GM19468 (cell line): ENCODE measurements around the gene ZYX.

Experiments used
- ATAC-seq: cut with Tn5 transposase; IDR thresholded peaks from one replicate; pipeline ENCODE4 v1.9.1; 2021; ENCODE audit warnings: mild to moderate bottlenecking, moderate library complexity, moderate number of reproducible peaks; ENCODE audit not compliant: unreplicated experiment; ENCODE audit errors: extremely low read depth

Gene ZYX

DNA sequence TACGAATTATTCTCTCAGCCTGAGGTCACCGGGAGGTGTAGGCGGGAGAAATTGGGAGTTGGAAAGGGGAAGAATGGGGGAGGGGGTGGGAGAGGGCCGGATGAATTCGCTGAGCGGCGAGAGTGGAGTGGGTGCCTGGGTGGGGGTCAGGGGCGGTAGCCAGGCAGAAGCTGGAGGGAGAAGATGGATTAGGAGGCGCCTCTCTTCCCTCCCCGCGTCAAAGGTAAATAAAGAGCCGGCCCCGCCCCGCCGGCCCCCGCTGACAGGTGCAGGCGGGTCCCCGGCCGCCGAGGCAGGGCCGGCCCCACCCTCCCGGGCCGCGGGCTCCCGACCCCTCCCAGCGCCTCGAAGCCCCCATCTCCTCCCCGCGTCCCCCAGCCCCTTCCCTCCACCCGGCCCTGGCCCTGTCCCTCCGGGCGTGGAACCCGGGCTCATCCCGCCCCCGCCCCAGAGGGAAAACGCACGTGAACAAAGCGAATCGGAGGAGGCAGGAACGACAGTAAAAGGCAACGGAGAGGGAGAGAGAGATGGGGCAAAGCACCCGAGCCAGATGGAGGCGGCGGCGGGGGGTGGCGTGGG, 19.5 kb upstream of the ZYX start:
- no peak for ATAC-seq

DNA sequence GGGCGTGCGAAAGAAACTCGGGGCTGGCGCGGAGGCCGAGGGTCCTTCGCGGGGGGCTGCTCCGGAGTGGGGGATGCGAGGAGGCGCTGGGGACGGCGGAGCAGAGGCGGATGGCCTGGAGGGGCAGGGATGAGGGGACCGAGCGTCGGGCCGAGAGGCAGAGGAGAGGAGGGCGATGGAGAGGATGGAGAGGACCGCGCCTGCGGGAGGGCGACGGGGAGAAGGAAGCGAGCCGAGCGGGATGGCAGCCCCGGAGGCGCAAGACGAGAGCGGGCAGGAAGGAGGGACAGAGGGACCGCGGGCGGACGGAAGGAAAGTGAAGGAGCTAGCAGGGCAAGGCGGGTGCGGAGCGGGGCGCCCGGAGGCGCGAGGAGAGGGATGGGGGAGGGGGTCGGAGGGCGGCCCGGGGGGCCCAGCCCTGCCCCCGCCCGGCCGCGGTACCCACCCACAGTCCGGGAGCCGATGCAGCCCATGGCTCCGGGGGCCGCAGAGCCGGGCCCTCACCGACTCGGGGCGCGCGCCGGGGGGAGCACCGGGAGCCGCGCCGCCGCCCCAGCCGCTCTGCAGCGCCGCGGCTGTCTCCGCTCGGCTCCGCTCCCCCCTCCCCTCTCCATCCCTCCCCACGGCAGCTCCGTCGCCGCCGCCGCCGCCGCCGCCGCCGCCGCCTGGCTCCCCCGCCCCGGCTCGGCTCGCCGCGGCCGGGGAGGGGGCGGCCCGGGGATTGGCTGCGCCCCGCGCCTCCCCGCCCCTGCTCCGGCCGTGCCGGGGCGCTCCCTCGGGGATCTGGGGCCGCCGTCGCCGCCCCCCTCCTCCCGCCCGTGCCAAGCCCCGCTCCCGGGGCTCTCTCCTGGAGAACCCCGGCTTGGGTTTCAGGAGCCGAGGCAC, 18.8 kb upstream of the ZYX start, which contains the start of gene FAM131B:
FAM131B (minus strand) TSS at position 583 of the 885 bp plus-strand sequence; CDS start at position 473, 110 bp downstream.
- no peak for ATAC-seq

DNA sequence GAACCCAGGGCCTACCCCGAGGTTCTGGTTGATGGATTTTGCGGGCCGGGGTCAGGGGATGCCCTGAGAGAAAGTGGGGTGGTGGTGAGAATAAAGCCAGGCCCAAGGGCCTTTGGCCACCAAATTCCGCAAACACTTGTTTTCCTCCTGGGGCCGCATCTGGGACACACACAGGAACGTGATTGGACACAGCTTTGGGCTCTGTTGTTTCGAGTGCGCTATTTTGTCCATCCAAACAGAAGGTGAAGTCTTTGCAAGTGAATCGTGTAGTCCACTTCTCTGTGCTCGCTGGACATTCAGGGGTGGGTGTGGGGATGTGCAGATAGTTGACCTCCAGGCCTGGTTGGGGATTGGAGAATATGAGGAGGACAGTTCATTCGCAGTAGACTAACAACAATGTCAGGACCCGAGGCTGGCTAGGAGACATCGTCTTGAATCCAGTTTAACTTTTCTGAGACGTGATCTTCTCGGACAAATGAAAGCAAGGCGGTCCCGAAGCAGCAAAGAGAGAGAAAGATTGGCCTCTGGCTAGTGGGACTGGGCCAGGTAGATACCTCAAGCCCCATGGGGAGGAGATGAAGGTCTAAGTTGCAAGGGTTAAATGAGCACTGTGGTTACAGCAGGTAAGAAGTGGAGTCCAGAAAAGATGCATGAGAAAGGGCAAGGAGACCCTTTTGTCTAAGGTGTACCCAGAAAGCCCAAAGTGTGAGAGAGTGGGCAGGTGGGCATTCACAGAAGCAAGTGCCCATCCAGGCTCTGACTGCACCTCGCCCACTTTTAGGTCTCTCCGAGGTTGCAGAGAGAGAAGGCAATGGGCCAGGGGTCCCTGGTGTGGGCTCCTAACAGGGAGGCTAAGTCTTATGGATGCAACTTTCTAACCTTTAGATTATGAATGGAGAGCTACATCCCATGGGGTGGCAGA, 17.9 kb upstream of the ZYX start:
- no peak for ATAC-seq

DNA sequence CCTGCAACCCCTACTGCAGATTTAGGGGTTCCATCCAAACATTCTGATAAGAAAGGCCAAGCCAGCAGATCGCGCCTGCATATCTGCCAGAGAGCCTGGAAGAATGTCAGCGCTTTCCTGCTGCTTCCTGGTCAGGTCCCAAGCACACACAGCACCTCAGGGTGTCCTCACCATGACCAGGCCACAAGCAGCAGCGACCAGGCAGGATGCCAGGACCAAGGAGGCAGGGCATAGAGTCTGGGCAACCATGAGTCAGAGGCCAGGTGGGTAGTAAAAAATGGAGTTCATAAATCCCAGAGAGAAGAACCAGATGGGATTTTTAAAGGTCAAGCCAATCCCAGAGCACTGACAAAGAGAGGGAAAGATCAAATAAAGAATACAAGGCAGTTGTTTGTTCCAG, 13.2 kb upstream of the ZYX start:
- no peak for ATAC-seq

DNA sequence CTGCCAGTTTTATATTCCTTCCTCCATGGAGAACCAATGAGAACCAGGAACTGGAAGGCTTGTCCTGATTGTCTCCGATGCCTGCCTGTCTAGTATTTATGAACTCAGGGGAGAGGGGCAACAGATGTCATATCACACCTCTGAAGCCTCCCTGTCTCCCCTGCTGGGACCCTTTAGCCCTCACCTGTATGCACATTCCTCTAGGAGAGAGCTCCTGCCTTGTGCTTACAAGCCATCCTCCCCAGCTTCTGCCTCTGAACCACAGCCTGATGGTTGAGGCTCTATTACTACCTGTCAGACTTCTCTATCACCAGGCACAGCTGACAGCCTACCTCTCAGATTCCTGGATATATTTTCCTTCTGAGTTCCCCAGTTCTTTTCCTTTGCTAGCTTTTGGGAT, 12.8 kb upstream of the ZYX start:
- no peak for ATAC-seq

DNA sequence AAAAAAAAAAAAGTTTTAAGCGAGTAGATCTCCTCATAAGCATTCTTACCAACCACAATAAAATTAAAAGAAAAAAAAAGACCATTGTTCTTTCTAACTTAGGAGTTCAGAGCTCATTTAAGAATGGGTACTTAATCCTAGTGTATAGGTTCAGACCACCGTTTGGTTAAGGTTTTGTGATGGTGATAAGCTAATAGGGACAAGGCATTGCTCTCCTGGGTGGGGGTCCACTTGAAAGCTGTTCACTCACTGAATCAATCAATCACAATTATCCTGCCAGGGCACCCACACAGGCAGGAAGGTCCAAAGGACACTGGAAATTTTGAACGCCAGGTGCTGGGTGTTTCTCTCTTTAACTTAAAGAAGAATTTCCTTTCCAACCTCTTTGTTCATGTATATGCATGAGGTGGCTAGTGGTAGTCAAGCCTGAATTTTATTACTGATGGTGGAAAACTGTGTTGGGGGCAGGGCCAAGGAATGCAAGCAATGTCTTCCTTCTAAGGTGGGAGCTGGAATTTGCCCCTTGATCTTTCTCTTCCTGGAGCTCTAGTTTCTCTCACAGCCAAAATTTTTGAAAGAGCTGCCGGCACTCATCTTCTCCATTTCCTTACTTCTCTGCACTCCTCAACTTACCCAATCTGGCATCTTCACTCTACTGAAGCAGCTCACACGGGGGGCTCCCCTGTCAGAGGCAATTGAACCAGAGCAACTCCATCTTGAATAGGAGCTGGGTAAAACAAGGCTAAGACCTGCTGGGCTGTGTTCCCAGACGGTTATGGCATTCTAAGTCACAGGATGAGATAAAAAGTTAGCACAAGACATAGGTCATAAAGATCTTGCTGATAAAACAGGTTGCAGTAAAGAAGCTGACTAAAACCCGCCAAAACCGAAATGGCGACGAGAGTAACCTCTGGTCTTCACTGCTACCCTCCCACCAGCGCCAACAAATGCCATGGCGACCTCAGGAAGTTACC, 11.2 kb upstream of the ZYX start:
- ATAC-seq, result no peak

DNA sequence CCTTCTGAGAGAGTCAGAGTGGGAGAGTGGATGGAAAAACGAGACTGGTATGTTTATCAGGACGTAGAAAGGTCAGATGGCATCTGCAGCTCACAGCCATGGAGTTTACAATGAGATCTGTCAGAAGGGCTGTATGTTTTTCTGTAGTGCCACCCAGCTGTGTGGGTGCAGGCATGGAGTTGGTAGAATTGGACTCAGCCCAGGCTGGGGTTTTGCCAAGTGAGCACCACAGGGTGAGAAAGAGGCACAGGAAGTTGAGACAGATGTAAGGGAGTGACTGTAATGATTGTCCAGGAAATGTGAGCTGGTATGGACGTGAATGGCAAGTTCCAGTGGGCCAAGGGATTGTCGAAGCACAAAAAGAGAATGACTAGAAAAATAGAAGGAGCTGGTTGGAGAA, 9.1 kb upstream of the ZYX start:
- no peak for ATAC-seq

DNA sequence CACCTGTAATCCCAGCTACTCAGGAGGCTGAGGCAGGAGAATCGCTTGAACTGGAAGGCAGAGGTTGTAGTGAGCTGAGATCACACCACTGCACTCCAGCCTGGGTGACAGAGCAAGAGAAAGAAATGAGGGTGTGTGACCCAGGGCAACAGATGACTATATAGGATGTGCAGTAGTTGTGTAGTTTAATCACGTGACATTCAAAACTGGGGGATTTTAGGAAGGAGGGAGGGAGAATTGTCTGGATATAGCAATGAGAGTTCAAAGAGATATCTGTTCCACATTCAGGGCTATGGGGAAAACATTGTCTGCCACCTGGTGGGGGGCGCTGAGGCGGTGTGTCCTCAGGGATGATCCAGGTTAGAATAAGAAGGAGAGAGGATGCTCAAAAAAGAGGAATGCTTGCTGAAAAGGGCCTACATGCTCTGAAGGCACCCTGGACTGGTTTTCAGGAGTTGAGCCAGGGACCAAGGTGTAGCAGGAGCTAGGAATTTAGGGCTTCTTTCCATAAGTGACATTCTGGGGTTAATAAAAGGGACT, 7.8 kb upstream of the ZYX start:
- no peak for ATAC-seq

DNA sequence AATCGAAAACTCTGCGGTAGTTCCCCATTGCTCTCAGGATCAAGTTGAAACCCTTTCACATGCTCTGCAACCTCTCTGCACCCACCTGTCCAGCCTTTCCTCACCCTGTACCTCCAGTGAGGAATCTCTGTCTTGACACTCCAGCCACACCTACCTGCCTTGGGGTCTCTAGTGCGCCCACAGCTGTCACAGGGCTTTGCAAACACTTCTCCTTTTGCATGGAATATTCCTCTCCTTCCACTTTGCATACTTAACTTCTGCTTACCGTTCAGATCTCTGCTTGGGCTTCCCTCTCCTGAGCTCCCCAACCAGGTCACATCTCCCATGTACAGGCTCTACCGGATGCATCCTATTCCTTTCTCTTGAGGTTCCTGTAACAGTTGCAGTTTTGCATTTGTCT, 6.6 kb upstream of the ZYX start:
- ATAC-seq, result no peak

DNA sequence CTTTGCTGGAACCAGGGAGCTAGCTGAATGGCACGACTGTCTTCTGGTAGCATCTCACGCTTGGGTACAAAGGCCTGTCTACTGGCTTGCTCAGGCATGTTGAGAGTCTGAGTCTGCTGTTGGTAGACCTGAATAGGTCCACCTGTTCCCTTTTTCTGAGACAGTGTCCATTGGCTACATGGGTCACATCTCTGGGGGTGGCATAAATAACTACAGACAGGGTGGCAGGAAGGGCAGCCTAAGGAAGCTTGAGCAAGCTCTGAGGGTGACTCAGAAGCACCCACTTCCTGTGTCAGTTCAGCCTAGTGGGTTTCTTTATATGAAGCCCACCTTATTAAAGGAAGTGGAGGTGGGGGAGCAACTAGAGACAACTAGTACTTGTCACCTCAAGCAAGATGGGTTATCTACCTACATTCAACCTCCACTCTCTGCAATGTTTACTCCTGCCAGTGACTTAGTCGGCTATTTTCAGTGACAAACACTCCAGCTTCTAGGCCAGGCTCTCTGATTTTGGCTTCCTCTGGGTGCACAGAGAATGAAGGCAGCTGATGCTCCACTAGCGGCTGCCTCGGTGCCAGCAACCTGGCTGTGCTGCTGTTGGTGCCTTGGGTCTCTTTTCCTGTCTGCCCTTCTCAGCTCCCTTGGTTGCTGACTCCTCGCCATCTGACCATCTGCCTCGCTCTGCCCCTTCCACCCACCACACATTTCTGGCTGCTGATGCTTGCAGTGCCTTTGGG, 5.7 kb upstream of the ZYX start:
- ATAC-seq, result no peak

DNA sequence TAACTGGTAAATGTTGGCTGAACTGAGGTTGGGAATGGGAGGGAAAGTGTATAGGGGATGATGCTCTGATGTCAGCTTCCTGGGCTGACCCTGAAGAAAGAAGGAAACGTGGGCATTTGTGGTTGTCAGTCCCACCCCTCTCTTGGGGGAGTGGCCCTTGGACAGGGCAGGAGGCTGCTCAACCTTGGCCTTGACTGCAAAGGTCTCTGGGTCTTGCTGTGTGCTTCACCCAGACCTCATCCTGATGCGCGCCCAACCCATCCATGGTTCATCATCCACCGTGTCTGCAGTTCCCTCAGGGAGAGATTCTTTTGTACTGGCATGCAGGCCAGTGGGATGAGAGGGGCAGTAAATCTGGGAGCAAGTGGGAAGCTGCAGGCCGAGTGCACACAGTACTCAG, 4.7 kb upstream of the ZYX start:
- ATAC-seq, result no peak

DNA sequence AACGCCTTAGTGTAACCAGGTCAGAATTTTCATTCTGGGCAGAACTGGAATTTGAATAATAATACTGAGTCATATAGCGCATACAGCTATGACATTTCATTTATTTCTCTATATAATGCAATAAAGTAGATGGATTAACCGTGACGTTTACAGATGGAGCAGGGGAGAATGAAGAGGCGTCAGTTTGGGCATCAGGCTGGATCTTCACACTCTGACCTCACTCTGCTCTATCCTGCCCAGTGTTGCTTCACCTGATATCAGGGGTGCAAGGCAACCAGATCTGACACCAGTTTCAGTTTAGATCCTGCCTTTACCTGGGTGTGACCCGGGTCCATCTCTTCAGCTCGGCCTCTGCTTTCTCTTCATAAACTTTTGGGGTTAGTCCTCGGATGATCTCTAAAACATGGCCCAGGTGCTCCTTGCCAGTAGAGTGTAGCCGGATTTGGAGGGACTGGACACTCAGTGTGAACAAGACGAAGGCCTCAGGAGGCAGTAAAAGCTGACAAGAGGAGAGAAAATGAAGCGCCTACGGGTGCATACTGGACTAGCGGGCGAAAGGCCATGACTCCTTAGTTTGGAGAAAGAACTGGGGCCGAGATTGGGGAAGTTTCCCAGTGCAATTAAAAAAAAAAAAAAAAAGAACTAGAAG, 1.4 kb upstream of the ZYX start:
- no peak for ATAC-seq

DNA sequence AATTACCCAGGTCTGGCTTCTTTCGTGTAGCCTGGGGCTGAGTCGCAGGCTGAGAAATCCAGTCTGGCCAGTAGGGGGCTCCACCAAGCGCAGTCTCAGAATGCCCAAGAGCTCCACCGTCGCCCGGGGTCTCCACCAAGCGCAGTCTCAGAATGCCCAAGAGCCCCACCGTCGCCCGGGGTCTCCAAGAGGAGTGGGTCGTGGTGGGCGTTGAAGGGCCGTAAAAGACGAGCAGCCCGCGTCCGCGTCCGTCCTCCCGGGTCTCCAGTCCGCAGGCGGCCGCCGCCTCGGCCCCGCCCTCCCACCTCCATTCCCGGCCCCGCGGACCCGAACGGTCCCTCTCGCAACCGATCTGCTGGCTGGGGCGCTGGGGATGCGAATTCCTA, 892 bp upstream of the ZYX start:
- peak; percentile 29 for ATAC-seq

DNA sequence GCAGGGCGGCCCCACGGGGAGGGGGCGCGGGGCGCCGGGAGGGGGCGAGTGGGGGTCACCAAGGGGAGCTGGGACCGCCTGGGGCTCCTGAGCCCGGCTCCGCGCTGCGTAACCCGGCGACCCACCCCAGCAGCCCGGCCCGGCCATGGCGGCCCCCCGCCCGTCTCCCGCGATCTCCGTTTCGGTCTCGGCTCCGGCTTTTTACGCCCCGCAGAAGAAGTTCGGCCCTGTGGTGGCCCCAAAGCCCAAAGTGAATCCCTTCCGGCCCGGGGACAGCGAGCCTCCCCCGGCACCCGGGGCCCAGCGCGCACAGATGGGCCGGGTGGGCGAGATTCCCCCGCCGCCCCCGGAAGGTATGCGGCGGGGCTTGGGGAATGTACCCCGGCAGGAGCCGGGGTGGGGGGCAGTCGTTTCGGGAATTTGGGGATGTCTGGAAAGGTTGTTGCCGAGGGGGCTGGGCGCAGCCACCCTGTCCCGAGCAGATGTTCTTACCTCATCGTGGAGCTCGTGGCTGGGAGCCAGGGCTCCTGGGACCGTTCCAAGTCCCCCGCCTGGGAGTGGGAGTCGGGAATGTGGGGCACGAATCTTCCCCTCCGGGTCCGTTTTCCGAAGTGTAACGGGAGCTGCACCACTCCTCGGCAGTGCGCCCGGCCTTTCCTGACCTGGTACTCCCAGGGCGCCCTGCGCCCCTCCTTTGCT, 431 bp downstream of the ZYX start:
- ATAC-seq, result no peak

DNA sequence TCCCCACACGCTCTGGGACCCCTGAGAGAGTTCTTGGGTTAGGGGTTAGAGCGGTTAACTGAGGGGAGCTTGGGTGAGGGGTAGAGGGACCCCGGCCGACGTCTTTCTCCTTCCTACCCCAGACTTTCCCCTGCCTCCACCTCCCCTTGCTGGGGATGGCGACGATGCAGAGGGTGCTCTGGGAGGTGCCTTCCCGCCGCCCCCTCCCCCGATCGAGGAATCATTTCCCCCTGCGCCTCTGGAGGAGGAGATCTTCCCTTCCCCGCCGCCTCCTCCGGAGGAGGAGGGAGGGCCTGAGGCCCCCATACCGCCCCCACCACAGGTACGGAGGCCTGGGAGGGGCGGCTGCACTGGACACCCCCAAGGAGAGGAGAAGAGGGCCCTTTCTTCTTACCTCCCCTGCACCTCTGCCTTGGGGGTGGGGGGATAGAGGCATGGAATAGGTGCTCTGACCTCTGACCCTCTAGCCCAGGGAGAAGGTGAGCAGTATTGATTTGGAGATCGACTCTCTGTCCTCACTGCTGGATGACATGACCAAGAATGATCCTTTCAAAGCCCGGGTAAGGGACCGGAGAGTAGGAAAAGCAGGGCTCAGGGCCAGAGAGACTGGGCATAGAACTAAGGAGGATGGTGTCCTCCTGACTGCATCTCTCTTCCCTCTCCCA, 1.1 kb downstream of the ZYX start:
- no peak for ATAC-seq

DNA sequence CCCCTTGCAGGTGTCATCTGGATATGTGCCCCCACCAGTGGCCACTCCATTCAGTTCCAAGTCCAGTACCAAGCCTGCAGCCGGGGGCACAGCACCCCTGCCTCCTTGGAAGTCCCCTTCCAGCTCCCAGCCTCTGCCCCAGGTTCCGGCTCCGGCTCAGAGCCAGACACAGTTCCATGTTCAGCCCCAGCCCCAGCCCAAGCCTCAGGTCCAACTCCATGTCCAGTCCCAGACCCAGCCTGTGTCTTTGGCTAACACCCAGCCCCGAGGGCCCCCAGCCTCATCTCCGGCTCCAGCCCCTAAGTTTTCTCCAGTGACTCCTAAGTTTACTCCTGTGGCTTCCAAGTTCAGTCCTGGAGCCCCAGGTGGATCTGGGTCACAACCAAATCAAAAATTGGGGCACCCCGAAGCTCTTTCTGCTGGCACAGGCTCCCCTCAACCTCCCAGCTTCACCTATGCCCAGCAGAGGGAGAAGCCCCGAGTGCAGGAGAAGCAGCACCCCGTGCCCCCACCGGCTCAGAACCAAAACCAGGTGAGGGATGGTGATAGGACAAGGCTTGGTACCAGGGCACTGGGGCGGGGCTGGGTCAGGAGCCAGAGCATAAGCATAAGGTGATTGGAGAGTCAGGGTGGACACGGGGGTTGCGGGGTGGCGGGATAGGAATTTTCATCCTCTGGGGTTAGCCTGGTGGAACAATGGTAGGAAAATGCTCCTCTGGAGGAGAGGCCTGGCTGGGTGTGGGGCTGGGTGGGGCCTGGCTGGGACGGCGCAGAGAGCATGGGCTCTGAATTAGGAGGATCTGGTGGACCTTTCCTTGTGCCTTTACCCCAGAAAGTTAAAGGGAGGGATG, 1.9 kb downstream of the ZYX start:
- no peak for ATAC-seq
